Measurements from ENCODE around the gene MRGPRX2.

The MRGPRX2 gene

GRCh38 chr11:19076744-19077589, 16.4 kb upstream of the MRGPRX2 start:
- peak; percentile 53 for DNase-seq (ENCODE audit: insufficient read length, low spot score)
- no peak for FAIRE-seq

DNA sequence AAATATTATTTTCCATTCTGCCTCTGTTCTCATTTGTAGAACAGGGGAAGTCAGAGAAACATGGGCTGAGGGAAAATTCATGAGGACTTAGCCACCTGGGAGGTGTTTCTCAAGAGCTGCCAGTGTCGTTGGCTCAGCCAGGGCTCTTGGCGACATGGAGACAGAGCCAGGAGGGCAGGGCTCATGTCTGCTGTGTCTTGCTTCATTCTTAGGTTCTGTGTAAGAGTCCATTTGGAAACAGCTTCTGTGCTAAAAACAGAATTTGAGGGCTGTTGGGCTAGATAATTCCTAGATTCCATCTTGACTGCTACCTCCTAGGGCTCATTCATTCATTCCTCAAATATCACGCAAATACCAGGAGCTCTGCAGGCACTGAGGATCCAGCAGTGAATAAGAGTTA, 15.1 kb upstream of the MRGPRX2 start:
- FAIRE-seq (no peak), DNase-seq (ENCODE audit: insufficient read length, low spot score) (no peak)

DNA sequence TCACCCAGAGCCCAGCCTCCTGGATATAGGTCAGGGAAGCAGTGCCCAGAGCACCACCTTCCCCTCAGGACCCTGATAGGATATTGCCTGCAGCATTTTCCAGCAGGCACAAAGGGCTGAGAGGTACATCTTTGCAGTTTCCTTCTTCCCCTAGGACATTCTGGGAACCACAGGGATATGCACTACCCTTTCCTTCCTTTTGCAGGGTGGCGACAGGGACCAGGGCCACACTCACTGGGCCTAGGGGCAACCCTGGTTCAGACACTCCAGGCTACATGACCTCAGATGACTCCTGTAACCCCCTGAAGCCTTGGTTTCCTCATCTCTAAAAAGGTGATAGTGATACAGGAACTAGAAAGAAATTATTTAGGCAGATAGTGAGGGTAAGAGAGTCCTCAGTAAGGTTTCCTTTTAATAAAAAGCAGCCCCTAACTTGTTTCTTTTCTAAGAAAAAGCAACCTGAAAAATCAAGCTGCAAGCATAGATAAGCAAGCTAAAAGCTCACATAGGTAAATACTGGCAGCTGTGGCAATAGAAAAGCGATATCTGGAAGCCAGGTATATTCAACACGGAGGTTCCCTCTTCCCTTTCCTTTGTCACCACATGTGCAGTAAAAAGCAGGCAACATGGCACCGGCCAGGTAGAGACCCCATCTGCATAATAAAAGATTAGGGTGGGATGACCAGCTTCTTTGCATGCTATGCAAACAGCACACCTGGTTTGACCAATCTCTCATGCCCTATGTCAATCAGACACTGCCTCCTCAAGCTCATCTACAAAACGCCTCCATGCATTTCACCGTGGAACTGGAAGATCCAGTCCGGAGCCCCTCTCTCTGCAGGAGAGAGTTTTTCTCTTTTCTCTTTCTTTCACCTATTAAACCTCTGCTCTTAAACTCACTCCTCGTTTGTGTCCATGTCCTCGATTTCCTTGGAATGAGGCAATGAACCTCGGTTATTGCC, 13.2 kb upstream of the MRGPRX2 start:
- DNase-seq (ENCODE audit: insufficient read length, low spot score) (no peak), FAIRE-seq (no peak)

- DNase-seq (ENCODE audit: insufficient read length, low spot score): no peak
- no peak for FAIRE-seq
These were observed 11.9 kb upstream of the MRGPRX2 start for GRCh38 chr11:19072464-19072863.

- FAIRE-seq (peak; percentile 94), DNase-seq (ENCODE audit: insufficient read length, low spot score) (peak; percentile 67)
These were observed 10.7 kb upstream of the MRGPRX2 start for GRCh38 chr11:19071255-19071654.

DNA sequence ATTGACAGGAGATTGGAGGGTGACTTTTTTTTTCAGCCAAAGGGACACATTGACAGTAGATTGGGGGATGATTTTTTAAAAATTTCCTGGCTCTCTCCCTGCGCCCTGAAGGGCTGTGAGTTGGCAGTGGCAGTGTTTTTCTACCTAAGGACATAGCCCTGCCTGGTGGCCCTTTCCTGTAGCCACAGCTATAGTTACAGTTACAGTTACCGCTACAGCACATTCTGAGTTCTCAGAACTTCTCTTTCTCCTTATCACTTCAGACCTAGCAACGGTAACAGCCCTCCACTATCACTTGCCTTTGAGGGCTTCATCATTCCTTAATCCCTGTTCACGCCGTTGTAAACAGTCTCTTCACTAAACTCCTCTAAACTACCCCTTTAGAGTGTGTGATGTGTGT, 684 bp downstream of the MRGPRX2 start:
- DNase-seq (ENCODE audit: insufficient read length, low spot score) (no peak), FAIRE-seq (no peak)

GRCh38 chr11:19055905-19056304, 4.6 kb downstream of the MRGPRX2 start:
- FAIRE-seq: no peak

DNA sequence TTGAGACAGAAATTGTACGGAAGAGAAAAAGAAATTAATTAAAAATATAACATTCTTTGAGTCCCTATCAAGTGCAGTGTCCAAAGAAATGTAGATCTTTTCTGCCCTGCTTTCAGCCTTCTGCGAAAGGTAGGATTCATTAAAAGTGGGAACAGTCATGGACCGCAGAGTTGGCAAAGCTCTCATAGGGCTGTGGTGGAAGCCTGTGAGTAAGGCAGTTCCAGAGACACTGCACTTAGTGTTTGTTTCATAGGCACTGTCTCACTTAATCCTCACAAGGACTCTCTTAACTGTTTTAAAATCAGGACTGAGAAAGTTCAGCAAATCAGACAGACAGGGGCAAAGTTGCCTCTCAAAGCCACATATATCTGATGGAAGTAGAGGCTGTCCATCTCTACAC, 5.5 kb downstream of the MRGPRX2 start:
- DNase-seq (ENCODE audit: insufficient read length, low spot score): no peak
- no peak for FAIRE-seq

More at GRCh38 chr11:19055905-19056304, 4.6 kb downstream of the MRGPRX2 start:
- no peak for DNase-seq (ENCODE audit: insufficient read length, low spot score)

- DNase-seq (ENCODE audit: insufficient read length, low spot score) (no peak), FAIRE-seq (no peak)
These were observed 6.6 kb downstream of the MRGPRX2 start for GRCh38 chr11:19053909-19054308.

- FAIRE-seq (peak; percentile 46), DNase-seq (ENCODE audit: insufficient read length, low spot score) (no peak)
These were observed 10.2 kb downstream of the MRGPRX2 start for GRCh38 chr11:19050281-19050680.

DNA sequence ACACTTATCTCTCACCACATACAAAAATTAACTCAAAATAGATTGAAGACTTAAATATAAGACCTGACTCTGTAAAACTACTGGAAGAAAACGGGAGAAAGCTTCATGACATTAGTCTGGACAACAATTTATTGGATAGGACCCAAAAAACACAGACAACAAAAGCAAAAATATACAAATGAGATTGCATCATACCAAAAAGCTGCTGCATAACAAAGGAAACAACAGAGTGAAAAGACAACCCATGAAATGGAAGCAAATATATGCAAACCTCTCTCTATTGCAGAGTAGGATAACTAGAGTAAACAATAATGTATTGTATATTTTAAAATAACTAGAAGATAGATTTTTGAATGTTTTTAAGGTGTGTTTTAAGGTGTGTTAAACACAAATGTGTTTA, 11.2 kb downstream of the MRGPRX2 start:
- no peak for DNase-seq (ENCODE audit: insufficient read length, low spot score)
- FAIRE-seq: no peak

DNA sequence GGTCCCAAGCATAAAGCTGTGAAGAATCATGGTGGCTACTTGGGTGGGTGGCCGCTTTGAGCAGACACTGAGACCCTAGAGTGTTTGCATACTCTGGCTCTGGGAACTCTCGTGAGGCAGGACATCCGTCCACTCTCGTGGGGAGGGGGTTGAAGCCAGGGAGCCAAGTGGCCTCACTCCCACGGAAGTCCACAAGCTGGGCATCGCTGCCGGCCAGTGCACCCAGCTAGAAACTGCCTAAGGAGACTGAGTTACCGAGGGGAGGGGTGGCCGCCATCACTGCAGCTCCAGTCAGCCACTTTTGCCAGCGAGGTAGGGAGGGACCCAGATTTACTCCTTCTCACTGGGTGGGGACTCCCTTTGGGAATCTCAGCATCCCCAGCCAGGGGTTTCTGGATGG, 20.5 kb downstream of the MRGPRX2 start:
- DNase-seq (ENCODE audit: insufficient read length, low spot score) (no peak), FAIRE-seq (no peak)

DNA sequence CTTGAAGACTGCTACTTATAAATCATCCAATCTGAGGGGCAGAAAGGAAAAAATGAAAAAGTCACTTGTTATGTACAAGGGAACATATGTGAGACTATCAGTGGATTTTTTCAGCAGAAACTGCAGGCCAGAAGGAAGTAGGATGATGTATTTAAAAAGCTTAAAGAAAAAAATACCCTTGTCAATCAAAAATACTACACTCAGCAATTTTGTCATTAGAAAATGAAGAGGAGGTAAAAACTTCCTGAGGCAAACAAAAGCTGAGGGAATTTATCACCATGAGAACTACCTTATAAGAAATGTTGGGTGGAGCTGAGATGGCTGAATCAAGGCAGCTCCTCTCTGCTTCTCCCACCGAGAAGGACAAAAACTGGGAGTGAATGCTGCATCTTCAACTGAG, 21.1 kb downstream of the MRGPRX2 start:
- no peak for FAIRE-seq

GRCh38 chr11:19032990-19033389, 27.5 kb downstream of the MRGPRX2 start:
- no peak for FAIRE-seq
- DNase-seq (ENCODE audit: insufficient read length, low spot score): no peak

More for the DNA sequence above, 21.1 kb downstream of the MRGPRX2 start:
- no peak for DNase-seq (ENCODE audit: insufficient read length, low spot score)

- FAIRE-seq: no peak
- no peak for DNase-seq (ENCODE audit: insufficient read length, low spot score)
These were observed 32.5 kb downstream of the MRGPRX2 start for GRCh38 chr11:19027829-19028595.

GRCh38 chr11:19026862-19027261, 33.7 kb downstream of the MRGPRX2 start:
- DNase-seq (ENCODE audit: insufficient read length, low spot score) (no peak), FAIRE-seq (no peak)

- no peak for DNase-seq (ENCODE audit: insufficient read length, low spot score)
These were observed 34.8 kb downstream of the MRGPRX2 start for GRCh38 chr11:19025481-19026406.

GRCh38 chr11:19020831-19021230, 39.7 kb downstream of the MRGPRX2 start:
- FAIRE-seq: no peak
- no peak for DNase-seq (ENCODE audit: insufficient read length, low spot score)

More at GRCh38 chr11:19025481-19026406, 34.8 kb downstream of the MRGPRX2 start:
- FAIRE-seq: no peak

DNA sequence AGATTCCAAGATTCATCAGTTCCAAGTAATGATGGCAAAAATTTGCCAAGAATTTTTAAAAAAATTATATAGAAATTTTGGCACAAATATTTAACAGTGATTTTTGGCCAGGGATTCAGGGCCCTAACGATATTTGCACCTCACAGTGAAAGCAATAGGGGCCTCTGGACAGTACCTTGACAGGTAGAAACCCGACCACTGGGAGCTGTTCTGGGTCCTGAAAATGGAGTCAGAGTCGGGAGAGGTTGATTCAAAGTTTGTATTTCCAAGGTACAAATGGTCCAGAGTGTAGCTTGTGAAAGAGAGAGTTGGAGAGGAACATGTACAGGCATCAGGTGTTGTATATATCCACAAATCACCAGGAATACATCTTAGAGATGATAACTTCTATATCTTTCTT, 41.6 kb downstream of the MRGPRX2 start:
- no peak for DNase-seq (ENCODE audit: insufficient read length, low spot score)
- no peak for FAIRE-seq
